ENCODE measurements around the gene COX7A2L. TPM values are rescaled to one million over a fixed set of nuclear protein-coding genes. Genes with fewer than 3 reads are reported as not detected.

Gene COX7A2L
- total RNA-seq, 3 donors from 2014 or later (not counting 1 experiment from before 2014, with no cell fraction given): 45.8 to 59.1 (median 58.1) TPM

DNA sequence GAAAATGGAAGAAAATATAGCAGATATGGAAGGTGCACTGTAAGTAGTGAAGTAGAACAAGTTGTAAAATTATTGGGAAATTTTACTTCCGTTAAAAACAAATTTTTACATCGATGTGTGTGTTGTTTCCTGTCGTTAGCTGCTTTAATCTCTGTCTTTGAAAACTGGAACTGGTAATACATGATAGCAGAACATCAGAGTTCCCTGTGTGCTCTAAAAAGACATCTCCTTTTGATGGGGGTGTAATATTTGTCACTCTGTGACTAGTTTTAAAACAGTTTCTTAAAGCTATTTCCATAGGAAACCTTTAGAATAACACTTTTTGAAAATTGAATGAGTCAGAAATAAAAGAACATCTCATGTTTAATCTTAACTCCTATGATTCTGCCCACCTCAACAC lies 43.5 kb downstream of the COX7A2L start:
- H3K27me3 ChIP-seq (ENCODE audit: control insufficient read depth, insufficient read depth, low read length): no peaks in the 10 kb centered on the region
- intact Hi-C loops (cut with micrococcal nuclease): no loop called here
- no peaks in the 10 kb centered on the region for H3K36me3 Mint-ChIP-seq
- no peaks in the 10 kb centered on the region for H3K4me1 ChIP-seq (ENCODE audit: control insufficient read depth, insufficient read depth, low read length)
- no peak overlapping the region for H3K4me3 ChIP-seq (ENCODE audit: low read length)
- no peaks in the 10 kb centered on the region for H3K27me3 Mint-ChIP-seq (ENCODE audit: low read depth in 2 of 2)
- DNase-seq: no peak
- WGBS (ENCODE audit: insufficient coverage): 97% methylated on average over 3 of the region's 3 CpGs
- no peaks in the 10 kb centered on the region for H3K9me3 Mint-ChIP-seq
- H3K4me1 Mint-ChIP-seq: peaks cover 0 to 4% of the 10 kb centered on the region in 2 donors
- H3K27ac Mint-ChIP-seq: no peak overlapping the region
- TF ChIP-seq, protein P1, sequence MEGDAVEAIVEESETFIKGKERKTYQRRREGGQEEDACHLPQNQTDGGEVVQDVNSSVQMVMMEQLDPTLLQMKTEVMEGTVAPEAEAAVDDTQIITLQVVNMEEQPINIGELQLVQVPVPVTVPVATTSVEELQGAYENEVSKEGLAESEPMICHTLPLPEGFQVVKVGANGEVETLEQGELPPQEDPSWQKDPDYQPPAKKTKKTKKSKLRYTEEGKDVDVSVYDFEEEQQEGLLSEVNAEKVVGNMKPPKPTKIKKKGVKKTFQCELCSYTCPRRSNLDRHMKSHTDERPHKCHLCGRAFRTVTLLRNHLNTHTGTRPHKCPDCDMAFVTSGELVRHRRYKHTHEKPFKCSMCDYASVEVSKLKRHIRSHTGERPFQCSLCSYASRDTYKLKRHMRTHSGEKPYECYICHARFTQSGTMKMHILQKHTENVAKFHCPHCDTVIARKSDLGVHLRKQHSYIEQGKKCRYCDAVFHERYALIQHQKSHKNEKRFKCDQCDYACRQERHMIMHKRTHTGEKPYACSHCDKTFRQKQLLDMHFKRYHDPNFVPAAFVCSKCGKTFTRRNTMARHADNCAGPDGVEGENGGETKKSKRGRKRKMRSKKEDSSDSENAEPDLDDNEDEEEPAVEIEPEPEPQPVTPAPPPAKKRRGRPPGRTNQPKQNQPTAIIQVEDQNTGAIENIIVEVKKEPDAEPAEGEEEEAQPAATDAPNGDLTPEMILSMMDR (IDR thresholded peaks at IDR 0.05): no peak
- H3K36me3 ChIP-seq (ENCODE audit: control insufficient read depth, insufficient read depth, low read length): peaks cover 49% of the 10 kb centered on the region
- no peak overlapping the region for H3K4me3 Mint-ChIP-seq
- no peaks in the 10 kb centered on the region for H3K9me3 ChIP-seq (ENCODE audit: control insufficient read depth, insufficient read depth, low read length)
- ATAC-seq: no peak
- no peak overlapping the region for H3K27ac ChIP-seq (ENCODE audit: low read length)

- no peaks in the 10 kb centered on the region for H3K27me3 ChIP-seq (ENCODE audit: control insufficient read depth, insufficient read depth, low read length)
- TF ChIP-seq, protein P1 (IDR thresholded peaks at IDR 0.05): no peak
- H3K27ac ChIP-seq (ENCODE audit: low read length): no peak overlapping the region
- no peaks in the 10 kb centered on the region for H3K36me3 Mint-ChIP-seq
- ATAC-seq: no peak
- no peaks in the 10 kb centered on the region for H3K27me3 Mint-ChIP-seq (ENCODE audit: low read depth in 2 of 2)
- no peak for DNase-seq
- peaks cover 47% of the 10 kb centered on the region for H3K36me3 ChIP-seq (ENCODE audit: control insufficient read depth, insufficient read depth, low read length)
- H3K27ac Mint-ChIP-seq: no peak overlapping the region
- WGBS (ENCODE audit: insufficient coverage): 45% methylated on average over 2 of the region's 3 CpGs
- H3K4me1 ChIP-seq (ENCODE audit: control insufficient read depth, insufficient read depth, low read length): no peaks in the 10 kb centered on the region
- H3K4me3 ChIP-seq (ENCODE audit: low read length): no peak overlapping the region
- intact Hi-C loops (cut with micrococcal nuclease): no loop called here
- no peaks in the 10 kb centered on the region for H3K9me3 Mint-ChIP-seq
- H3K9me3 ChIP-seq (ENCODE audit: control insufficient read depth, insufficient read depth, low read length): no peaks in the 10 kb centered on the region
- peaks cover 0 to 4% of the 10 kb centered on the region in 2 donors for H3K4me1 Mint-ChIP-seq
- H3K4me3 Mint-ChIP-seq: no peak overlapping the region
Measured at GRCh38 chr2:42316910-42317309, 44.1 kb downstream of the COX7A2L start.

DNA sequence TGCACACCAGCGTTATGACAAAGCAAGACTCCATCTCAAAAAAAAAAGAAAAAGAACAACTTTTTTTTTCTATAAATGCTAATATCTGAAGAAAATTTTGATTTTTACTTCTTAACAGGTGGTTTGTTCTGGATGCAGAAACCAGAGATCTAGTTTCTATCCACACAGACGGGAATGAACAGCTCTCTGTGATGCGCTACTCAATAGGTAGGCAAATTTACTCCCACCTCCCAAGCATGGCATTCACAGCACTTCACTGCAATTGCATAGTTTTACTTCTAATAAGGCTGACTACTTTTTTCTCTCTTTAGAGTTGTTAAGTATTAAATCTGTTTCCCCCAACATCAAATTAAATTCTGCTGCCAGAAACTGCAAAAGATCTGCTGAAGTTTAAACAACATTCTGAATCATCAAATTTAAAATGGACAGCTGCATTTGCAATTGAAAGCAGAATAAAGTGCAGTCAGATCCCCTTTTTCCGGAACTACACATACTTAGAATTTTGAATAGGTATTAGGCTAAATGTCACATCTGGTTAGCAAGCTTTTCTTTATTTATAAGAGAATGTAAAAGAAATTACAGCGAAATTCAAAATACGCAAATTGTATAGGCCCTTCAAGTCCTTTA lies 45.1 kb downstream of the COX7A2L start:
- Mint-ChIP-seq H3K4me3 (no peak overlapping the region), H3K27me3 (ENCODE audit: low read depth in 2 of 2) (no peaks in the 10 kb centered on the region), H3K4me1 (peaks cover 0 to 4% of the 10 kb centered on the region in 2 donors), H3K36me3 (no peaks in the 10 kb centered on the region), H3K27ac (no peak overlapping the region), H3K9me3 (no peaks in the 10 kb centered on the region)
- TF ChIP-seq, protein P1 (IDR thresholded peaks at IDR 0.05): no peak
- H3K36me3 ChIP-seq (ENCODE audit: control insufficient read depth, insufficient read depth, low read length): peaks cover 46% of the 10 kb centered on the region
- no peaks in the 10 kb centered on the region for H3K27me3 ChIP-seq (ENCODE audit: control insufficient read depth, insufficient read depth, low read length)
- intact Hi-C loops (cut with micrococcal nuclease): no loop called here
- DNase-seq (no peak), ATAC-seq (no peak)
- H3K27ac ChIP-seq (ENCODE audit: low read length): no peak overlapping the region
- H3K4me1 ChIP-seq (ENCODE audit: control insufficient read depth, insufficient read depth, low read length): no peaks in the 10 kb centered on the region
- WGBS (ENCODE audit: insufficient coverage): 100% methylated on average over 5 of the region's 6 CpGs
- H3K9me3 ChIP-seq (ENCODE audit: control insufficient read depth, insufficient read depth, low read length): no peaks in the 10 kb centered on the region
- H3K4me3 ChIP-seq (ENCODE audit: low read length): no peak overlapping the region
